Ishikawa (cell line): ENCODE measurements around the gene ATF1.

Source experiments
- CEBPB ChIP-seq: IDR thresholded peaks from 2 replicates; pipeline ENCODE4 v1.6.1; 2012
- EGR1 ChIP-seq: IDR thresholded peaks from 2 replicates; pipeline ENCODE4 v1.6.1; 2012
- FOXM1 ChIP-seq: IDR thresholded peaks from 2 replicates; pipeline ENCODE4 v1.6.1; 2012; ENCODE audit warnings: low read depth, borderline replicate concordance
- MAX ChIP-seq: IDR thresholded peaks from 2 replicates; pipeline ENCODE4 v1.6.1; 2012
- RAD21 ChIP-seq: IDR thresholded peaks from 2 replicates; pipeline ENCODE4 v1.6.1; 2012; ENCODE audit warnings: low read depth
- REST ChIP-seq: IDR thresholded peaks from 2 replicates; pipeline ENCODE4 v1.6.1; 2012; ENCODE audit warnings: low read depth, mild to moderate bottlenecking
- TAF1 ChIP-seq: IDR thresholded peaks from 2 replicates; pipeline ENCODE4 v1.6.1; 2012; ENCODE audit warnings: low read depth, mild to moderate bottlenecking

GRCh38 chr12:50747817-50748216 is 16.1 kb upstream of the ATF1 start:
- TF ChIP-seq CEBPB (no peak), FOXM1 (no peak), EGR1 (no peak), MAX (no peak), TAF1 (no peak), RAD21 (no peak), REST (no peak)
